Prostate gland (tissue), 2 donors: ENCODE data around the gene MAP4K3. TPM values are rescaled to one million over a fixed set of nuclear protein-coding genes. Genes with fewer than 3 reads are reported as not detected.
A peak's percentile ranks its signal among the peaks of the same experiment; 100 is the strongest.

Experiments used
- DNase-seq: peaks from one replicate; pipeline ENCODE4 v3.0.0-alpha.2; 2019; ENCODE audit warnings: low spot score
- H3K27ac ChIP-seq, 2 donors: fragments of 200-600 bp; sonication (generic); 2 replicates each; pipeline ENCODE4 v1.5.1; 2017 to 2019
- H3K27me3 ChIP-seq: fragments of 200-600 bp; sonication (generic); replicated peaks from 2 replicates; pipeline ENCODE4 v1.5.1; 2019; ENCODE audit not compliant: insufficient read depth
- H3K36me3 ChIP-seq, 2 donors: fragments of 200-600 bp; sonication (generic); 1 replicate in 1 of 2; 2 replicates in 1 of 2; pipeline versions ENCODE4 v1.5.1 to v1.8.1; 2017 to 2019
- H3K4me1 ChIP-seq: fragments of 200-600 bp; sonication (generic); replicated peaks from 2 replicates; pipeline ENCODE4 v1.5.1; 2019
- H3K4me3 ChIP-seq, 2 donors: fragments of 200-600 bp; sonication (generic); 2 replicates each; pipeline ENCODE4 v1.5.1; 2017 to 2019
- H3K9me3 ChIP-seq: fragments of 200-600 bp; sonication (generic); 2 replicates; pipeline ENCODE4 v1.5.1; 2017
- CTCF ChIP-seq, 4 experiments: fragments of 200-600 bp in 2 of 4; fragments of 450-650 bp in 2 of 4; sonication (generic) in 2 of 4; IDR thresholded peaks; 1 replicate in 3 of 4; 2 replicates in 1 of 4; pipeline ENCODE4 v1.5.1; 2016 to 2019; ENCODE audit warnings: antibody characterized with exemption in 4 of 4, mild to moderate bottlenecking in 2 of 4, moderate library complexity in 2 of 4
- POLR2A ChIP-seq: fragments of 450-650 bp; IDR thresholded peaks from one replicate; pipeline ENCODE4 v1.6.1; 2016; ENCODE audit warnings: antibody characterized with exemption, mild to moderate bottlenecking
- POLR2AphosphoS5 ChIP-seq: sonication (generic); formaldehyde crosslinking; IDR thresholded peaks from one replicate; pipeline ENCODE4 v1.6.1; 2017; ENCODE audit warnings: antibody characterized with exemption
- WGBS: methylation state at CpG from one replicate; pipeline ENCODE4 v1.1.5; 2018; 5-methylcytosine and 5-hydroxymethylcytosine counted together
- intact Hi-C: fragments of 100-400 bp; cut with DNase I; formaldehyde crosslinking; loops from one replicate; pipeline ENCODE4 v1.14.2; 2022
- total RNA-seq, 2 donors: library from RNA; depleted of rRNA; stranded (reverse); fragments of >200 nt; gene quantifications; one replicate each; pipeline ENCODE4 v1.1.0, GENCODE V29; 2016

The MAP4K3 gene
- total RNA-seq, 2 donors from 2014 or later: 34.3 to 41.8 TPM

DNA sequence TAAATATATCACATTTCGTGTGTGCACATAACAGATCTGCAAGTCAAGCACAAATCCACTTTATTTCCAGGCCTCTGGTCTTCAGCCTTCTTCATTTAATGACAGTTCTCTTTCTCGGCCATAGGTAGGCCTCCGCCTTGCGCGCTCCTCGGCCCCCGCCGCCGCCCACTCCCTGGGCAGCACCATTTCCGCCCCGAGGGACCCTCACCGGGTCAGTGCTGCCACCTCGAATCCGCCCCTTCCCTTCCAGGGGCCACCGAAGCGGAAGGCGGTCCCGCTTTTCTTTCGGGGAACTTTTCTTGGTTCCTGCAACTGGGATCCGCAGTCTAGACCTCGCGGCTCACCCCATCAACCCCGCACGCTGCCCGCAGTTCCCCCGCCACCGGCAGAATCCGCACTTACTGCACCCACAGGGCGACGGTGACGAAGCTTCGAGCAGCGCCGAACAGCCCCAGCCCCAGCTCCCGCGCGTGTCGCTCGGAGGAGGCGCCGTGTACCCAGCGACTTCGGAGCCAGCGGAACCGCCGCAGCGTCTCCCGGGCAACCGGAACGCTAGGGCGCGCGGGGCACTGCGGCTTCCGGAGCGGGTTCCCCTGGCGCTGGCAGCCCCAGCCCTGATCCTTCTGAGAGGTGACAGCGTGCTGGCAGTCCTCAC, 193.5 kb downstream of the MAP4K3 start, which contains the start of gene CDKL4:
CDKL4 (minus strand) TSS at position 502 of the 655 bp plus-strand sequence.
- Histone ChIP-seq H3K36me3 (no peaks in the 10 kb centered on the region), H3K4me1 (no peaks in the 10 kb centered on the region), H3K27me3 (no peaks in the 10 kb centered on the region), H3K9me3 (no peaks in the 10 kb centered on the region), H3K27ac (no peak within 1 kb of the TSS), H3K4me3 (peak within 1 kb of the TSS in 1 of 2 donors; percentile 23)
- 80% methylated on average over 40 of the region's 58 CpGs for WGBS
- DNase-seq: no peak
- no peak for TF ChIP-seq CTCF (IDR thresholded peaks at IDR 0.05)
- TF ChIP-seq POLR2A: no peak
- TF ChIP-seq POLR2AphosphoS5: no peak
- intact Hi-C loops: no loop called here

GRCh38 chr2:39241588-39241987, 195.5 kb downstream of the MAP4K3 start:
- Histone ChIP-seq H3K4me1 (no peaks in the 10 kb centered on the region), H3K4me3 (no peak overlapping the region), H3K9me3 (no peaks in the 10 kb centered on the region), H3K27me3 (no peaks in the 10 kb centered on the region), H3K36me3 (no peaks in the 10 kb centered on the region), H3K27ac (no peak overlapping the region)
- intact Hi-C loops: no loop called here
- WGBS: 58% methylated on average over 4 of the region's 4 CpGs
- no peak for DNase-seq
- TF ChIP-seq POLR2A: no peak
- no peak for TF ChIP-seq CTCF (IDR thresholded peaks at IDR 0.05)
- TF ChIP-seq POLR2AphosphoS5: no peak

- Histone ChIP-seq H3K27me3 (no peaks in the 10 kb centered on the region), H3K9me3 (no peaks in the 10 kb centered on the region), H3K4me1 (no peaks in the 10 kb centered on the region), H3K4me3 (no peak overlapping the region), H3K27ac (no peak overlapping the region), H3K36me3 (no peaks in the 10 kb centered on the region)
- 88% methylated on average over 6 of the region's 6 CpGs for WGBS
- no peak for DNase-seq
- TF ChIP-seq POLR2AphosphoS5 (no peak), CTCF (IDR thresholded peaks at IDR 0.05) (no peak), POLR2A (no peak)
- intact Hi-C loops: no loop called here
Observed at GRCh38 chr2:39240758-39241157, 196.3 kb downstream of the MAP4K3 start.

DNA sequence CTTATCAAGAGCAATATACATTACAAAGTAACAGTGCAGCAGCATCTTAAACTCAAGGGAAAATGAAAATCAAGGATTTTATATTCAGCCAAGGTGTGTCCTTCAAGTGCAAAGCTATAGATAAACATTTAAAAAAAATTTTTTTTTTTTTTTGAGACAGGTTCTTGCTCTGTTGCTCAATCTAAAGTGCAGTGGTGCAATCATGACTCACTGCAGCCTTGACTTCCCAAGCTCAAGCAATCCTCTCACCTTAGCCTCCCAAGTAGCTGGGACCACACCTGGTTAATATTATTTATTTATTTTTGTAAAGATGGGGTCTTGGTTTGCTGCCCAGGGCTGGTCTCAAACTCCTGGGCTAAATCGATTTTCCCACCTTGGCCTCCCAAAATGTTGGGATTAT, 202.3 kb downstream of the MAP4K3 start:
- H3K27me3 ChIP-seq: no peaks in the 10 kb centered on the region
- TF ChIP-seq POLR2A (no peak), POLR2AphosphoS5 (no peak), CTCF (IDR thresholded peaks at IDR 0.05) (no peak)
- H3K9me3 ChIP-seq: no peaks in the 10 kb centered on the region
- DNase-seq: no peak
- 100% methylated on average over 1 of the region's 1 CpG for WGBS
- H3K27ac ChIP-seq: no peak overlapping the region
- H3K36me3 ChIP-seq: no peaks in the 10 kb centered on the region
- no peak overlapping the region for H3K4me3 ChIP-seq
- intact Hi-C loops: no loop called here
- H3K4me1 ChIP-seq: no peaks in the 10 kb centered on the region

DNA sequence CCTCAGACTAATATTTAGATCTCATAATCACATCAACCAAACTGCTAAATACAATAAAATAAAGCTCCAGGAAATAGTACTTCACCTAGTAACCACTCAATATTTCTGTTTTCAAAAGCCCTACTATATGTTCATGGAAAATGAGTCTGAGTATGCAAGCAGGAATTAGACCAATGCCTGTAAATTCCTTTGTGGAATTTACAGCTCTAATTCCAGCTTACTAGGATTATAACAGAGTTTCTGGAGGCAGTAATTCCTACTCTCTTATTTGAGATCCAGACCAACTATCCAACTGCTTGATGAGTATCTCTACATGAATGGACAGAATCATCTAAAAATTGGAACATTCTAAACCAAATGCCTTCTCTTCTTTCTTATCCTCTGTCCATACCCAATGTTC, 204.9 kb downstream of the MAP4K3 start:
- no peaks in the 10 kb centered on the region for H3K36me3 ChIP-seq
- intact Hi-C loops: no loop called here
- no peak overlapping the region for H3K4me3 ChIP-seq
- no peak overlapping the region for H3K27ac ChIP-seq
- H3K27me3 ChIP-seq: no peaks in the 10 kb centered on the region
- H3K4me1 ChIP-seq: peaks cover 4% of the 10 kb centered on the region
- DNase-seq: no peak
- TF ChIP-seq CTCF (IDR thresholded peaks at IDR 0.05): no peak
- no peak for TF ChIP-seq POLR2A
- H3K9me3 ChIP-seq: no peaks in the 10 kb centered on the region
